MV-4-11 (cell line): ENCODE results near the gene SYK.
A peak's percentile ranks its signal among the peaks of the same experiment; 100 is the strongest.

Source experiments
- DNase-seq: peaks from one replicate; lab custom pipeline; 2025; lab: John Stamatoyannopoulos, UW

Gene SYK

DNA sequence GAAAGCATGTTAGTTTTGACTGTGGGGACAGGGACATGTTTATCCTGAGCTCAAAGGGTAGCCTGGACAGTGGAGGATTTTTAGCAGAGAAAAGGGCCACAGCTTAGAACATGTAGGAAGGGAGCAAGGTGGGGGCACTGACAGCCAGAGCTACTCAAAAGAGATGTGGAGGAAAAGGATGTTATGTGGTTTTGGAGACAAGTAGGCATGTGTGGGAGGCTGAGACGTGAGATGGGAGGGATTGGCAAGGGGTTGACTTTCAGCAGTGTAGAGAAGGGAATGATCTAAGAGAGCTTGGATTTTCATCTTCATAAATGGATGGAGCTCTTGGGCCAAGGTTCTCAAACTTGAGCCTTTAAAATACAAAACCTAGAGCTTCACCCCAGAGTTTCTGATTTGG, 24.0 kb downstream of the SYK start:
- no peak for DNase-seq

DNA sequence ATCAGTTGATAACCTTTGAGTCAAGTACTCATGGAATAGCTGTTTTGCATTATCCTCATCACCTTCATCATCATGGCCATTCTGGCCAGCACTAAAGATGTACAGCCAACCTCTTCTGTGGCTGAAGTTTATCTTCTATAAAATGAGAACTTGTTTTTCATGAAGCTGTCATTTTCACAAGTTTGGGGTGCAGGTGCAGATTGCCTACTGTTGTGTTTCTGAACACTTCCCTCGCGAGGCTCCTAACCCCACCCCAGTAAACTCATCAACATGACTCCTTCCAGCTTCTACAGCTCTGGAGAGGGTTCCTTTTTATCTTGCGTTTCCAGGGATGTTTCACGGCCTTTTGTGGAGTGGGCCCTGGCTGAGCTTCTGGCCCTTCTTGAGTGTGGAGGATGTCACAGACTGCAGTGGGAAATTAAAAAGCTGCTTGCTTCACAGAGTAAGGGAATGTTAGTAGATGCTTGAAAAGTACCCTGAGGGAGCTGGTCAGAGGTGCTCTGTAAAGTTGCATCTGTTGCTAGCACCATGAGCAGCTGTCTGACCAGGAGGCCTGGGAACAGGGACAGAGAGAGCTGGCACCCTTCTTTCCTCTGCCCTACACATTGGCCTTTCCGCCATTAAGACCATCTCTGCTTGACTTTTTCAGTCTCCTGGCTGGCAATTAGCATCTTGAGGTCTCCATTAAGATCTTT, 24.9 kb downstream of the SYK start:
- peak; percentile 15 for DNase-seq

DNA sequence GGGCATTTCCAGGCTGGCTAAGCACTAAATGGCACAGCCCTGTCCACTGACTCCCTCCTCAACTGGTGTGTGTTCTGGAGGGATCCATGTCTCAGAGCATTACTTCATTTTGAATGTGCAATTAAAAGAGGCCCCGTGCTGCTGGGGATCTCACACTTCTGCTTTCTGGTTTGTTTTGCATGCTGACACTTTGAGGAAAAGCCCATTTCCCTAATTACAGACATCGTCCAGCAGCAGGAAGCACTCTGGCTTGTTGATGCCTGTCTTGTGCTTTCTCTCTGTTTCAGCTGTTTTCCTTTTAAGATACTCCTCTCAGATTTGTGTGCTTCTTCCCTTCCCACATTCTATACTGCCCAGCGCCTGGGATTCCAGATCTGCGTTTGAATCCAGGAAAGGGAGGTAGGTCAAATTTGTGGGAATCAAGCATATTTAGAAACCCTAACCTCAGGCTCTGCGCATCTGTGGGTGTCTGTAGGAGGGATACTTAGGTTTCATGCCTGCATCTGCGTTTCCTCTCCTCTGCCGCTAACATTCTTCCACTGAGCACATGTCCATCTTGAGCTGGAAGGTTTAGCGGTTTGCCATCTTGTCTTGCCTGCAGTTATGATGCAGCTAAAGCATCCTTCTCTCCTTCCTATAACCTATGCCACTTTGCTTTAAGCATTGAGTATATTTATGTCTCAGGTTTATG, 25.7 kb downstream of the SYK start:
- peak; percentile 93 for DNase-seq

DNA sequence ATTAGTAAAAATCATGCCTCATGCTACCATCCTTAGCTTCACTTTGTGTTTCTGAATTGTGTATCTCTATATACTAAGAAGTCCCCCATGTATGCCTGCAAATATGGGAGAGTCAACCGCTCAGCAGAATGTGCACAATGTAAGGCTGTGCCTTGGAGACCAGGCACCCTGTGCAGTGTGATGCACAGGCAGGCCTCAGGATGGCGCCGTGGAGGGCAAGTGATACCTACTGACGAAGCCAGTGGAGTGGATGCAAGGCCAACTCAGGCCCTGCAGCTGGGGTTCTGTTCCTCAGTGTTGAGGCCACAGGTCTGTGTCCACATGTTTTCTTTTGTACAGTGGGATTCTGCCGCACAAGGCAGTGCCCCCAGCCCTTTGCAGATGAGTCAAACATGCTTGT, 28.4 kb downstream of the SYK start:
- DNase-seq, result no peak

DNA sequence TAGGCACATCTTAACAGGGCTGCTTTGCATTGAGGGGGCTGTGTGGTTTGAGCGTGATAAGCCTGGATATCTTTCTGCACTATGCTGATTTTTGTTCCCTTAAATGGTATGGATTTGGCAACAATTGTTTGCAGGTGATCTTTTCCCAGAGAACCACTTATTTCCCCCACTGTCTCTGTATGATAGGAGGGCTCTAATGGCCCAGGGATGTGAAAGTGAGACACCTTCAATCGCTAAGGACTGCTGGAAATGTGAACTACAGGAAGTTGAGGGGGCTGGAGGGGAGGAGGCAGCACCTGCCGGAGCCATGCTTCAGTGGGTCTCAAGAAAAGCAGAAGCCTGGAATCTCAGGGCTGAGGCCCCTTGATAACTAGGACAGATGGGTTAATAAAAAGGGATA, 29.4 kb downstream of the SYK start:
- DNase-seq, result no peak

DNA sequence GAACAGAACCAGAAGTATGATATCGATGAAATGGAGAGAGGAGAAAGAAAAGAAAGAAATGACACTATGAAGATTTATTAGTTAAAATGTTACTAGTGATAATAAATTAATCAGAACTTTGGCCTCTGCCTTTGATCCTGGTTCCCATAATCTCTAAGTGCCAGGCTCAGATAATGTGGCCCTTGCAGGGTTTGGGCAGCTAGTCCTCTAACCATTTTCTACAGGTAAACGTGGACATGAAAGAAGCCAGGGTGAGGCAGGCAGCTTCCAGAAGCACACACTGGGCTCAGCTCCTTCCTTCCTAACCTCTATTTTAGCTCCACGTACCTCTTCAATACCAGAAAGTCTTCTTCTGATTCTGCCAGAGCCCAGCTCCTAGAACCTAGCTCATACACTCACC, 30.6 kb downstream of the SYK start:
- DNase-seq, result no peak

DNA sequence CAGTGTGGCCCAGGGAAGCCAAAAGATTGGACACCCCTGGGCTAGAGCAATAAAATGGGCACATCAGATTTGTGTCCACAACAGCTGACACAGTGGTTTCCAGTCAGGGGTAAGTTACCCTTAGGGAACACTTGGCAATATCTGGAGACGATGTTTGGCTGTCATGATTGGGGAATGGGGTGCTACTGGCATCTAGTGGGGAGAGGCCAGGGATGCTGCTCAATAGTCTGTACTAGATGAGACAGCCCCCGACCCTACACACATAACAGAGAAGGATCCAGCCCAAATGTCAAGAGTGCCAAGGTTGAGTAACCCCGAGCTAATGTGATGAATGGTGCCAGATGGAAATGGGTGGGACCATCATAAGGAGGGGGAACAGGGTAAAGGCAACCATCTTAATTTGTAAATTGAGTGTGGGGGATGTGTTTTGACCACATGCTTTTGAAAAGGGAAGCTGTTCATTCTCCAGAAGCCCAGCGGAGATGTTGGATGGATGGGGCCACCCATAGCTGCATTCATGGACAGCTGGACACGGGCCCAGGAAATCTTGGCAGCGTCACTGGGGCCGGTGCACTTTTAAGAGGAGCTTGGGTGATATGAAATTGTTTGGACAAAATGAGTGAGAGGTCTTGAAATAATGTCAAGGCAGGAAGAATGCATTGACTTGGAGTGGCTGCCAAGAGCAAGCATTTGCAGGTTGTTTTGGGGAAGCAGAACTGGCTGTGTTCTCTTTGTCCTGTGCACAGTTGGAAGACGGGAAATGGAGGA, 33.4 kb downstream of the SYK start:
- DNase-seq, result no peak

DNA sequence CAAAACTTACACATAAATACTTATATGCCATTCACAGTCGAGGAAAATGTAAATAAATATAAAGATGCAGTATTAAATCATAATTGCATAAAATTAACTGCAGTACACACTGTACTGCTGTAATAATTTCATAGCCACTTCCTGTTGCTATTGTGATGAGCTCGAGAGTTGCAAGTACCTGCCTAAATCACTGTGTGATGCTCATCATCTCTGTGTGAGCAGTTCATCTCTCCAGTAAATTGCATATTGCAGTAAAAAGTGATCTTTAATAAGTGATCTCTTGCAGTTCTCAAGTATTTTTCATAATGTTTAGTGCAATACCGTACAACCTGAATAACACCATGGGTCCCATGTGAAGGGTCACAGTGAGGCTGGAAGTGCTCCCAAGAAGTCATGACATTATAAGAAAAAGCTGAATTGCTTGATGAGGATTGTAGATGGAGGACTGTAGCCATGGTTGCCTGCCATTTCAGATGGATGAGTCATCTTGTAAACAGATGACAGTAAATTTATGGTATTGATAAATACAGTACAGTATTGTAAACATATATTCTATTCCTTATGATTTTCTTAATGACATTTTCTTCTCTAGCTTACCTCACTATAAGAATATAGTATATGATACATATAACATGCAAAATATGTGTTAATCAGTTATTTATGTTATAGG, 34.9 kb downstream of the SYK start:
- DNase-seq, result no peak

DNA sequence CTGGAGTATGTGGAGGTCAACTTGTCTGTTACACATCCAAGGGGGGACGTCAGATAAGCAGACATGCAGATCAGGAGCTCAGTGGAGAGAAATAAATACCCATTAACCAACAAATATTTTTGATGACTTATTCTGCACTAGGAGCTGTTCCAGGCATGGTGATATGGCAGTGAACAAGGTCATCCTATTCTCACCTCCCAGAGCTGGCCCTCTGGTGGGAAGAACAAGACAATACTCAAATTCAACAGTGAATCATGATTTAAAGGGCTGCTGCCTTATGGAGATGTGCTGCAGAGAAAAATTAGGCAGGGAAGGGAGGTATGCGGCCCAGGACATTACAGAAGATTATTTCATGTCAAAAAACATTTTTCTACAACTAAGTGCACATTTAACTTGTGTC, 36.5 kb downstream of the SYK start:
- no peak for DNase-seq

DNA sequence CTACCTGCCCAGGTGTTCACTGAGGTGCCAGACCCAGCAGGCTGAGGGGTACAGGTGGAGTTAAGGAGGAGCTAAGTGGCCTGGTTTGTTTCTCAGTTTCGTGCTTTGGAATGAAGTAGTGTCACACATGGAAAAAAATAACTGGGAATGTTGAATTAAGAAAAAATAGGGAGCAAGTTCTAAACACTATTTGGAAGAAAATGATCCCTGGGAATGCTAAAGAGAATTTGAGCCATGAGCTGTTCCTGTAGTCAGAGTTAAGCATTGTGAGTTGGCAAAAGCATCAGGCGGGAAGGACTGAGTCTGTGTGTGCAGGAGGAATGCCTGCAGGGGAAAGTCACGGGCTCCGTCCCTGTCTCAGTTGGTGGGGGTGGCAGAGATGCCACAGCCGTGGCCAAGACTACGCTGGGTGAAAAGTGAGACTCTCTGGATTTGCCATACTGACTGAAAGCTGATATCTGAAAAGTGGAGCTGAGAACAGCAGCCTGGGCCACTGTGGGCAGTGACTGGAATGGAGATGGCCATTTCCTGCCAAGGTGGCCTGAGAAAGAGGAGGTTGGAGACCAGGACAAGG, 37.0 kb downstream of the SYK start:
- DNase-seq, result no peak

DNA sequence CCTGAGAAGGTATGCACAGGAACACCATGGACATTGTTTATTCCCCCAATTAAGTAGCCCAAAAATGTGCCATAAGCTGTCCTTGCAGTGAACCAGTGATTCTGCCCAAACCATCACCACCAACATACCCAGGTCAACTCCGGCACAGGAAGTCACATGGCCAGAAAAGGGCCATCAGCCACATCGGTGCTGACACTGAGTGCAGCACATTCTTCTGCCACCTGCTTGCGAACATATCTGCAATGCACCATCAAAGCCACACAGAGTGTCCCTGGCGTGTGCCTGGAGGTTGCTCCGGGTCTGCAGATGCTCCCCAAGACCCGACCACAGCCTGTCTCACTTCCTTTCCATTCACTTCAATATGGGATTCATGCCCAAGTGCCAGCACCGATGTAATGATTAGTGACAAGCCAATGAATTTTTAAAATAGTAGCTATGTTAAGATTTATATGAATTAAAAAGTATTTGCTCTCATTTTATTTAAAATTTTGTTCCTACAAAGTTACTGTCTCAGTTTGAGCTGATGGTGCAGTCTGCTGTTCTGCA, 37.6 kb downstream of the SYK start:
- DNase-seq, result peak; percentile 74

DNA sequence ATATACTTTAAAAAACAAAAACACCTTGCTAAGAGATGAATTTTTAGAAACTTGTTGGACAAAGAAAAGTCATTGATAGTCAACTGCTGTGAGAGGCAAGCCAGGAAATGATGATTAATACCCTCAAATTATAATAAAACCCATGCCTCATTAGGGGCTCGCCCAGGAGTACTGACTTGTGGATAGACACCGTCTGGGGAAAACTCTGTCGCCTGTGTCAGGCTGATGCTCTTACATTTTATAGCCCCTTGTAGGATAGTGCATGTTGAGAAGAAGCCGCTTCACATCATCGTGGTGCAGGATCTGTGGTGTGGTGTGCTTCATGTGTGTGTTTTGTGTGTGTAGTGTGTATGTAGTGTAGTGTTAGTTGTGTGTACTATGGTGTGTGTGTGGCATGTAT, 39.1 kb downstream of the SYK start:
- DNase-seq, result no peak

DNA sequence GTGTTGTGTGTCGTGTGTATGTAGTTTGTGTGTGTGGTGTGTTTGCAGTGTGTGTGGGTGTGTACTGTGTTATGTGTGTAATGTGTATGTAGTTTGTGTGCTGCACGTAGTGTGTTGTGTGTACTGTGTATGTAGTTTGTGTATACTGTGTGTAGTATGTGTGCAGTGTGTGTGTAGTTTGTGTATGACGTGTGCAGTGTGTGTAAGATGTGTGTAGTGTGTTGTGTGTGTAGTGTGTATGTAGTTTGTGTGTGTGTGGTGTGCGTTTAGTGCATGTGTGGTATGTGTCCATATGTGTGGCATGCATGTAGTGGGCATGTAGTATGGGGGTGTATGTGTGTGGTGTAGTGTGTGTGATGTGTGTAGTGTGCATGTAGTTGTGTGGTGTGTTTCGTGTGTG, 39.6 kb downstream of the SYK start:
- DNase-seq, result no peak

DNA sequence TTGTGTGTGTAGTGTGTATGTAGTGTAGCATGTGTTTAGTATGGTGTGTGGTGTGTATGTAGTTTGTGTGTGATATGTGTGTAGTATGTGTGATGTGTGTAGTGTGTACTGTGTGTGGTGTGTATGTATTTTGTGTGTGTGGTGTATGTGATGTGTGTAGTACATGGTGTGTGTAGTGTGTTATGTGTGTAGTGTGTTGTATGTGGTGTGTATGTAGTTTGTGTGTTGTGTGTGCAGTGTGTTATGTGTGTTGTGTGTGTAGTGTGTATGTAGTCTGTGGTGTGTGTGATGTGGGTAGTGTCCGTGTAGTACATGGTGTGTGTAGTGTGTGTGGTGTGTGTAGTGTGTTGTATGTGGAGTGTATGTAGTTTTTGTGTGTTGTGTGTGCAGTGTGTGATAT, 40.0 kb downstream of the SYK start:
- DNase-seq, result no peak

DNA sequence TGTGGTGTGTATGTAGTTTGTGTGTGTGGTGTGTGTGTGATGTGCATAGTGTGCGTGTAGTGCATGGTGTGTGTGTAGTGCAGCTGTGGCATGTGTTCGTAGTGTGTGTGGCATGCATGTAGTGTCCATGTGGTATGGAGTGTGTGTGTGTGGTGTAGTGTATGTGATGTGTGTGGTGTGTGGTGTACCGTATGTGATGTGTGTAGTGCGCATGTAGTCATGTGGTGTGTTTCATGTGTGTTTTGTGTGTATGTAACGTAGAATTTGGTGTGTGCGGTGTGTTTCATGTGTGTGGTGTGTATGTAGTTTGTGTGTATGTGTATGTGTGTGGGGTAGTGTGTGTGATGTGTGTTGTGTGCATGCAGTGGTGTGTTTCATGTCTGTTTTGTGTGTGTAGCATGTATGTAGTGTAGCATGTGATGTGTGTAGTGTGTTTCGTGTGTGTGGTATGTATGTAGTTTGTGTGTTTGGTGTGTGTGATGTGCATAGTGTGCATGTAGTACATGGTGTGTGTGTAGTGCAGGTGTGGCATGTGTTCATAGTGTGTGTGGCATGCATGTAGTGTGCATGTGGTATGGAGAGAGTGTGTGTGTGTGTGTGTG, 40.7 kb downstream of the SYK start:
- DNase-seq, result no peak

DNA sequence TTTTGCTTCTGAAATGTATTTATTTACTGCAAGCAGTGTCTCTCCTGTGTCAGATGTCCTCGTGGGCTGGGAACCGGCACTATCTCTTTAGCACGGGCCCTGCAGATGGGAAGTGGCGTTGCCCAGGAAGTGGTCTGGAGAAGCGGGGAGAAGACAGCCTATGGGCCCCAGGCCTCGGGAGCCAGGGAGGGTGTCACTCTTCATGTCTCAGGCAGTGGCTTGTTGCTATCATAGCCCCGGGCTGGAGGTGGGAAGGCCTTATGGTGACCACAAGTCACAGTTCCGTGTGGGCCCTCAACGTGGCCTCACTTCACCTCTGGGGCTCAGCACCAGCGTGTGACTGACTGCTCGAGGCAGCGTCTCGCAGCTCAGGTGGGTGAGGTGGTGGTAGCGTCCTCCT, 41.4 kb downstream of the SYK start:
- DNase-seq, result peak; percentile 88

DNA sequence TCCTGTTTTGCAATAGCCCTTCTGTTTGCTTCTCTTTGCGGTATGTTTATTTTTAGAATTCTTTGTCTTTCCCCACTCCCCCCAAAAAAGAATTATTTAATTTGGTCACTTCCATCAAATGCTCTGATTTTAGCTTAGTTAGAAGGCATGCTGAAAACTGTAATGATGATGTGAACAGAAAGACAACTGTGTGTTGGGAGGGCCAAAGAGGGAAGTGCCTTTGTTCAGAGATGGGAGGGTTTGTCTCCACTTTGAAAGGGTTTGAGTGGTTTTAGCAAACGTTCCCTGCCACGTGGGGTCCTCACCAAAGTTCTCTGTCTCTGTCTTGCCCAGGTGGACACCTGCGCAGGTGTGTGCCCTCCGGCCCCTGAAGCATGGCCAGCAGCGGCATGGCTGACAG, 41.9 kb downstream of the SYK start:
- DNase-seq, result peak; percentile 66

DNA sequence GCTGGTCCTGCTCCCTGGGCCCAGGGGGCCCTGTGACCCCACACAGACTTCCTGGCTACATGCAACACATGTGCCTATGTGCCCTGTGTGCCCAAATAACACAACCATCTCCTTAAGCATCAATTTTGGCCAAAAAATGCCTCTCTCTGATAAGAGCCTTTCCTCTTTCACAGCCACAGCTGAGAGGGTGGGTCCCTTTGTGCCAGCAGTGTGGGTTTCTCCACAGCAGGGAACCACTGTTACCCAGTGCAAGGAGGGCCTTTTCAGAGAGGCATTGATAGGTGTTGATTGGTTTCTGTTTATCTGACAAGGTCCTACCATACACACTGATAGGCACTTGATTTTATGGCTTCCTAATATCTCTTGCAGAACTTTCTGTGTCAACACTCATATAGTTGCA, 42.7 kb downstream of the SYK start:
- DNase-seq, result no peak

DNA sequence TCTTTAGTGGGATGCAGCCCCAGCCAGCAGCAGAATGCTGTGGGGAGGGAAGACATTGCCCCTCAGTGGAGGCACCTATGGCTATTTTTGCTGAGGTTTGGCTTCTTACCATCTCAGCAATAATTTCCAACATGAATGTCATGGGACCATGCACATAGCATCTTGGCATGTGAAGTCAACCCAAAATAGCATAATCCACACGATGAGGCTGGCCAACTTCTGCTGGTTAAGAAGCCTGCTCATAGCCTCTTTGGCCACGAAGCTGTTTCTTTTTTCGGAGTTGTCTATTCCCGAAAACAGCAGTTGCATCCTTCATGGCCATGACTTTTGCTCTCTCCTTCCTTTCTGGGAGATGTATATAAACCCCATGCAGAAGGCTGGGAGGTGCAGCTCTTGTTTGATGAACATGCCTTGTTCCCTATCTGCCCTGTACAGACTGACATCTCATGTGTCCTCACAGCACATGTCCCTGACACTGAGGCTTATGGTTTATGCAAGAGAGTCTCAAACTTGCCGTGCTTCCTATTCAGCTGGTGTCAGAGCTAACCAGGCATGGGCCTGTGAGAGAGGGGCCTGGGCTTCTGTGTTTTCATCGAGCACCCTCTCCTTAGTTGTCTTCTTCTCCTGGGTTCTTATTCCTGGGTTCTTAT, 45.3 kb downstream of the SYK start:
- no peak for DNase-seq

DNA sequence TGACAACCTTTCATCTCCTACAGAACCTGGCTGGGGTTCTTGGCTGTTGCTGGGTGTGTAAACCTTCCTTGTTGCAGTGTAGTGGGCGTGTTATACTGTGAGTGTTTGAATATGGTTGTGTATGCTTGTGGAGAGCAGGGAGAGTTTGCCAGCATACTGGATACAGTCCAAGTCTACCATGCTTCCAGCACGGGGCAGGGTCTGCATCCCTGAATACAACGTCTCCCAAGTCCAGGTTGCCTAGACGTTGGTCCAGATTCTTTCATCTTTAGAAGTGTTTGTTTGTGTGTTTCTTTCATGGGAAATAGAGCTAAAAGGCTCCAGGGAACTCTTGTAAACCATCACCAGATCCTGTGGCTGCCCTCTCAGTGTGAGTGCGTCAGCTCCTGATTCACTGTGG, 46.4 kb downstream of the SYK start:
- no peak for DNase-seq

DNA sequence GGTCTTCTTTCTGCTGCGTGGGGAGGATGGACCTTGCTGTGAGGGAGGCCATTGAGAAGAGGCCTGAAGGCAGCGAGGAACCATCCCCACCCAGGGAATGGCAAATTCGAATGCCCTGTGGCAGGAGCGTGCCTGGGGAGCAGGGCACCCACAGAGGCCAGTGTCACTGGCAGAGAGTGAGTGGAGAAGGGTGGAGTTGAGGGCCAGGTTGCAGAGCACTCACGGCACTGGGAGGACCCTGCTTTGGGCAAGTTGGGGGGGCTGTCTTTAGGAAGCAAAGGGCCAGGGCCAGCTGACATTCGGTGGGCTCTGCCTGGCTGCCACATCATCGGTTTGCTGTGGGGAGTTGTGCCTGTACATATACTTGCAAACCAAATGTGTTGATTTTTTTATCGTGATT, 47.2 kb downstream of the SYK start:
- no peak for DNase-seq
